ENCODE results near the gene SPRYD3. TPM values are rescaled to one million over a fixed set of nuclear protein-coding genes. Genes with fewer than 3 reads are reported as not detected.

Gene SPRYD3
- total and polyA plus RNA-seq, 2 experiments from 2014 or later = 4.3 to 5.4 TPM

DNA sequence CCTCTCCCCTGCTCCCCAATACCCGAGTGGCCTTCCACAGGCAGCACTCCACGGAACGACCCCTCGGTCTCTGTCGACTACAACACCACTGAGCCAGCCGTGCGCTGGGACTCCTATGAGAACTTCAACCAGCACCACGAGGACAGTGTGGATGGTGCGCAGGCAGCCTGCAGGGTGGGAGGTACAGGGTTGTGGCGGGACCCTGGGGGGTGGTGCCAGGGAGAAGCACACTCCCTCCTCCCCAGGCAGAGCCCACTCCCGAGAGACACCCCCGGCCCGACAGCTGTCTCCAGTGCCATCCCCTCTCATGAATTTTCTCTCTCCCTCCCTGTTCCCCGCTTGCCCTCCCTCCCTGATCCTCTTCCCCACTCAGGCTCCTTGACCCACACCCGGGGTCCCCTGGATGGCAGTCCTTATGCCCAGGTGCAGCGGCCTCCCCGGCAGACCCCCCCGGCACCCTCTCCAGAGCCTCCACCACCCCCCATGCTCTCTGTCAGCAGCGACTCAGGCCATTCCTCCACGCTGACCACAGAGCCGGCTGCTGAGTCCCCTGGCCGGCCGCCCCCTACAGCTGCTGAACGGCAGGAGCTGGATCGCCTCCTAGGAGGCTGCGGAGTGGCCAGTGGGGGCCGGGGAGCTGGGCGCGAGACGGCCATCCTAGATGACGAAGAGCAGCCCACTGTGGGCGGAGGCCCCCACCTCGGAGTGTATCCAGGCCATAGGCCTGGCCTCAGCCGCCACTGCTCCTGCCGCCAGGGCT is 20.3 kb downstream of the SPRYD3 start:
- peaks cover 6% of the 10 kb centered on the region; the same call in 2 of the 3 replicates for H3K4me1 Mint-ChIP-seq
- Histone ChIP-seq H3K27me3 (ENCODE audit: insufficient read depth) (peaks cover 17% of the 10 kb centered on the region; the same call in 1 of the 2 replicates), H3K27ac (ENCODE audit: low read depth) (no peak overlapping the region), H3K4me2 (no peak overlapping the region), H3F3A (replicated peaks; ENCODE audit: low read depth) (0 out of 2 replicates have a peak, but pooled peaks cover 7% of the 10 kb centered on the region), H2AFZ (no peak overlapping the region), H3K4me3 (no peak overlapping the region), H4K20me1 (replicated peaks; ENCODE audit: insufficient read depth) (no peaks in the 10 kb centered on the region), H3K79me2 (replicated peaks; ENCODE audit: insufficient read depth) (no peaks in the 10 kb centered on the region), H3K4me1 (ENCODE audit: insufficient read depth) (peaks cover 3% of the 10 kb centered on the region; the same call in 1 of the 2 replicates), H3K9me2 (ENCODE audit: insufficient read depth) (no peaks in the 10 kb centered on the region), H3K36me3 (ENCODE audit: insufficient read depth) (no peaks in the 10 kb centered on the region)
- no peaks in the 10 kb centered on the region; the same call in 2 of the 3 replicates for H3K9me3 Mint-ChIP-seq
- DNase-seq (ENCODE audit: low spot score) (no peak), ATAC-seq (no peak)
- TF ChIP-seq CREB1 (CRISPR knock-in tag; IDR thresholded peaks at IDR 0.05; ENCODE audit: low read depth) = no peak
- TF ChIP-seq STAT1 (IDR thresholded peaks at IDR 0.05; ENCODE audit: unreplicated experiment) = no peak
- TF ChIP-seq, protein P1, sequence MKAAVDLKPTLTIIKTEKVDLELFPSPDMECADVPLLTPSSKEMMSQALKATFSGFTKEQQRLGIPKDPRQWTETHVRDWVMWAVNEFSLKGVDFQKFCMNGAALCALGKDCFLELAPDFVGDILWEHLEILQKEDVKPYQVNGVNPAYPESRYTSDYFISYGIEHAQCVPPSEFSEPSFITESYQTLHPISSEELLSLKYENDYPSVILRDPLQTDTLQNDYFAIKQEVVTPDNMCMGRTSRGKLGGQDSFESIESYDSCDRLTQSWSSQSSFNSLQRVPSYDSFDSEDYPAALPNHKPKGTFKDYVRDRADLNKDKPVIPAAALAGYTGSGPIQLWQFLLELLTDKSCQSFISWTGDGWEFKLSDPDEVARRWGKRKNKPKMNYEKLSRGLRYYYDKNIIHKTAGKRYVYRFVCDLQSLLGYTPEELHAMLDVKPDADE (IDR thresholded peaks at IDR 0.05) = no peak
- TF ChIP-seq, protein P2, sequence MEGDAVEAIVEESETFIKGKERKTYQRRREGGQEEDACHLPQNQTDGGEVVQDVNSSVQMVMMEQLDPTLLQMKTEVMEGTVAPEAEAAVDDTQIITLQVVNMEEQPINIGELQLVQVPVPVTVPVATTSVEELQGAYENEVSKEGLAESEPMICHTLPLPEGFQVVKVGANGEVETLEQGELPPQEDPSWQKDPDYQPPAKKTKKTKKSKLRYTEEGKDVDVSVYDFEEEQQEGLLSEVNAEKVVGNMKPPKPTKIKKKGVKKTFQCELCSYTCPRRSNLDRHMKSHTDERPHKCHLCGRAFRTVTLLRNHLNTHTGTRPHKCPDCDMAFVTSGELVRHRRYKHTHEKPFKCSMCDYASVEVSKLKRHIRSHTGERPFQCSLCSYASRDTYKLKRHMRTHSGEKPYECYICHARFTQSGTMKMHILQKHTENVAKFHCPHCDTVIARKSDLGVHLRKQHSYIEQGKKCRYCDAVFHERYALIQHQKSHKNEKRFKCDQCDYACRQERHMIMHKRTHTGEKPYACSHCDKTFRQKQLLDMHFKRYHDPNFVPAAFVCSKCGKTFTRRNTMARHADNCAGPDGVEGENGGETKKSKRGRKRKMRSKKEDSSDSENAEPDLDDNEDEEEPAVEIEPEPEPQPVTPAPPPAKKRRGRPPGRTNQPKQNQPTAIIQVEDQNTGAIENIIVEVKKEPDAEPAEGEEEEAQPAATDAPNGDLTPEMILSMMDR (conservative IDR thresholded peaks at IDR 0.05; ENCODE audit: low read depth in 2 of 2) = no peak
- no peak for TF ChIP-seq JUNB (IDR thresholded peaks at IDR 0.05; ENCODE audit: unreplicated experiment)
- no peak for TF ChIP-seq EZH2phosphoT487 (IDR thresholded peaks at IDR 0.05; ENCODE audit: unreplicated experiment)
- no peak for TF ChIP-seq NANOG (IDR thresholded peaks at IDR 0.05; ENCODE audit: borderline replicate concordance)
- no peak overlapping the region for H3K4me3 Mint-ChIP-seq
- no peaks in the 10 kb centered on the region; the same call in 2 of the 3 replicates for H3K36me3 Mint-ChIP-seq (ENCODE audit: low read depth)
- H3K27me3 Mint-ChIP-seq (ENCODE audit: insufficient read depth, low read depth, poor library complexity) = peaks cover 12% of the 10 kb centered on the region
- no peak overlapping the region for H3K27ac Mint-ChIP-seq

DNA sequence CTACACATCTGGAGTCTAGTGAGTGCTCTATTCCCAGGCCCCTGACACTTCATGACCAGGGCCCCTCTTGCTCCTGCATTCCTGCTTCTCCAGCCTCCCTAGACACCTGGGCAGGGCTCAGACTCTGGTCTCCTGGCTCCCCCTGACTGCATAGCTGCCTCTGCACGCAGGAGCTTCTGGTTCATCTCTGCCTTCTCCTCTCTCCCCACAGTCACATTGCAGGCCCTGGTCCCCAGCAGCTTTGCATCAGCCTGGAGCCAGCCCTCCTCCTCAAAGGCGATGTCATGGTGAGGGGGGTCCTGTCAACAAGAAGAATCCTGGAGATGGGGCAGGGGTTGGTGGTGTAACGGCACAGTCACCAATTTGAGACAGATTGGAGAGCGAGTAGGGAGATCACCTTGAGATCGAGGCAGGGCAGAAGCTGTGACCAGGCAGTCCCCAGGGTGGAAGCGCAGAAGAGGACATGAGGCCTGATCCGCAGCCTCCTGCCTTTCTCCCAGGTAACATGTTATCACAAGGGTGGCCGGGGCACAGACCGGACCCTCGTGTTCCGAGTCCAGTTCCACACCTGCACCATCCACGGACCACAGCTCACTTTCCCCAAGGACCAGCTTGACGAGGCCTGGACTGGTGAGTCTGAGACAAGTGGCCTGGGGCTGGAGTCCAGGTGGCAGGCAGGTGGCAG is 21.2 kb downstream of the SPRYD3 start:
- no peak overlapping the region for H3K27ac Mint-ChIP-seq
- Histone ChIP-seq H3K9me2 (ENCODE audit: insufficient read depth) (no peaks in the 10 kb centered on the region), H3K79me2 (replicated peaks; ENCODE audit: insufficient read depth) (0 out of 2 replicates have a peak, but pooled peaks cover 1% of the 10 kb centered on the region), H3K36me3 (ENCODE audit: insufficient read depth) (no peaks in the 10 kb centered on the region), H3K4me1 (ENCODE audit: insufficient read depth) (peaks cover 8% of the 10 kb centered on the region; the same call in 1 of the 2 replicates), H3K27ac (ENCODE audit: low read depth) (no peak overlapping the region), H4K20me1 (replicated peaks; ENCODE audit: insufficient read depth) (peaks cover 4% of the 10 kb centered on the region), H3K4me3 (no peak overlapping the region), H3F3A (replicated peaks; ENCODE audit: low read depth) (0 out of 2 replicates have a peak, but pooled peaks cover 9% of the 10 kb centered on the region), H3K27me3 (ENCODE audit: insufficient read depth) (peaks cover 17% of the 10 kb centered on the region; the same call in 1 of the 2 replicates), H2AFZ (no peak overlapping the region), H3K4me2 (no peak overlapping the region)
- no peaks in the 10 kb centered on the region; the same call in 2 of the 3 replicates for H3K9me3 Mint-ChIP-seq
- H3K4me1 Mint-ChIP-seq = peaks cover 10% of the 10 kb centered on the region
- peaks cover 18% of the 10 kb centered on the region for H3K27me3 Mint-ChIP-seq (ENCODE audit: insufficient read depth, low read depth, poor library complexity)
- no peak for ATAC-seq
- DNase-seq (ENCODE audit: low spot score) = no peak
- H3K36me3 Mint-ChIP-seq (ENCODE audit: low read depth) = peaks cover 3% of the 10 kb centered on the region; the same call in 1 of the 3 replicates
- no peak overlapping the region for H3K4me3 Mint-ChIP-seq
- TF ChIP-seq, protein P2 (conservative IDR thresholded peaks at IDR 0.05; ENCODE audit: low read depth in 2 of 2) = no peak
- no peak for TF ChIP-seq JUNB (IDR thresholded peaks at IDR 0.05; ENCODE audit: unreplicated experiment)
- TF ChIP-seq, protein P3, sequence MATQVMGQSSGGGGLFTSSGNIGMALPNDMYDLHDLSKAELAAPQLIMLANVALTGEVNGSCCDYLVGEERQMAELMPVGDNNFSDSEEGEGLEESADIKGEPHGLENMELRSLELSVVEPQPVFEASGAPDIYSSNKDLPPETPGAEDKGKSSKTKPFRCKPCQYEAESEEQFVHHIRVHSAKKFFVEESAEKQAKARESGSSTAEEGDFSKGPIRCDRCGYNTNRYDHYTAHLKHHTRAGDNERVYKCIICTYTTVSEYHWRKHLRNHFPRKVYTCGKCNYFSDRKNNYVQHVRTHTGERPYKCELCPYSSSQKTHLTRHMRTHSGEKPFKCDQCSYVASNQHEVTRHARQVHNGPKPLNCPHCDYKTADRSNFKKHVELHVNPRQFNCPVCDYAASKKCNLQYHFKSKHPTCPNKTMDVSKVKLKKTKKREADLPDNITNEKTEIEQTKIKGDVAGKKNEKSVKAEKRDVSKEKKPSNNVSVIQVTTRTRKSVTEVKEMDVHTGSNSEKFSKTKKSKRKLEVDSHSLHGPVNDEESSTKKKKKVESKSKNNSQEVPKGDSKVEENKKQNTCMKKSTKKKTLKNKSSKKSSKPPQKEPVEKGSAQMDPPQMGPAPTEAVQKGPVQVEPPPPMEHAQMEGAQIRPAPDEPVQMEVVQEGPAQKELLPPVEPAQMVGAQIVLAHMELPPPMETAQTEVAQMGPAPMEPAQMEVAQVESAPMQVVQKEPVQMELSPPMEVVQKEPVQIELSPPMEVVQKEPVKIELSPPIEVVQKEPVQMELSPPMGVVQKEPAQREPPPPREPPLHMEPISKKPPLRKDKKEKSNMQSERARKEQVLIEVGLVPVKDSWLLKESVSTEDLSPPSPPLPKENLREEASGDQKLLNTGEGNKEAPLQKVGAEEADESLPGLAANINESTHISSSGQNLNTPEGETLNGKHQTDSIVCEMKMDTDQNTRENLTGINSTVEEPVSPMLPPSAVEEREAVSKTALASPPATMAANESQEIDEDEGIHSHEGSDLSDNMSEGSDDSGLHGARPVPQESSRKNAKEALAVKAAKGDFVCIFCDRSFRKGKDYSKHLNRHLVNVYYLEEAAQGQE (IDR thresholded peaks at IDR 0.05; ENCODE audit: unreplicated experiment) = no peak
- no peak for TF ChIP-seq POLR2AphosphoS5 (IDR thresholded peaks at IDR 0.05; ENCODE audit: low read depth)
- no peak for TF ChIP-seq ZNF114 (CRISPR knock-in tag; IDR thresholded peaks at IDR 0.05)
- TF ChIP-seq, protein P1 (IDR thresholded peaks at IDR 0.05) = no peak
- TF ChIP-seq CREB1 (CRISPR knock-in tag; IDR thresholded peaks at IDR 0.05; ENCODE audit: low read depth) = no peak
- no peak for TF ChIP-seq ZNF331 (CRISPR knock-in tag; IDR thresholded peaks at IDR 0.05; ENCODE audit: low read depth)
- TF ChIP-seq STAT1 (IDR thresholded peaks at IDR 0.05; ENCODE audit: unreplicated experiment) = no peak
- no peak for TF ChIP-seq NANOG (IDR thresholded peaks at IDR 0.05; ENCODE audit: borderline replicate concordance)

Data from GM23338 (cell line).